Parathyroid adenoma (tissue), 2 donors: ENCODE measurements around the gene ALS2CL.

Experiments
- H2AFZ ChIP-seq: fragments of 300-600 bp; sonication (generic); one replicate; pipeline ENCODE4 v1.7.0; 2017; ENCODE audit warnings: antibody characterized with exemption, mild to moderate bottlenecking
- H3K27ac ChIP-seq: fragments of 300-600 bp; sonication (generic); one replicate; pipeline ENCODE4 v1.7.0; 2017
- H3K27me3 ChIP-seq: fragments of 300-600 bp; sonication (generic); one replicate; pipeline ENCODE4 v1.7.0; 2017; ENCODE audit warnings: low read length; ENCODE audit not compliant: control insufficient read depth, insufficient read depth
- H3K36me3 ChIP-seq: fragments of 300-600 bp; sonication (generic); one replicate; pipeline ENCODE4 v1.7.0; 2017; ENCODE audit warnings: low read length; ENCODE audit not compliant: control insufficient read depth, insufficient read depth
- H3K4me1 ChIP-seq: fragments of 300-600 bp; sonication (generic); one replicate; pipeline ENCODE4 v1.7.0; 2017; ENCODE audit warnings: control low read depth
- H3K4me2 ChIP-seq: fragments of 300-600 bp; sonication (generic); one replicate; pipeline ENCODE4 v1.7.0; 2017; ENCODE audit warnings: low read length
- H3K4me3 ChIP-seq: fragments of 300-600 bp; sonication (generic); one replicate; pipeline ENCODE4 v1.7.0; 2017; ENCODE audit warnings: low read depth, low read length
- H3K79me2 ChIP-seq: fragments of 300-600 bp; sonication (generic); one replicate; pipeline ENCODE4 v1.7.0; 2017; ENCODE audit warnings: control low read depth
- H3K9ac ChIP-seq: fragments of 300-600 bp; sonication (generic); one replicate; pipeline ENCODE4 v1.7.0; 2017; ENCODE audit warnings: mild to moderate bottlenecking
- H3K9me3 ChIP-seq: fragments of 300-600 bp; sonication (generic); one replicate; pipeline ENCODE4 v1.7.0; 2017; ENCODE audit warnings: low read length; ENCODE audit not compliant: control insufficient read depth
- TF ChIP-seq, protein P1 (sequence below): fragments of 300-600 bp; sonication (generic); IDR thresholded peaks from one replicate; pipeline ENCODE4 v1.7.0; 2017; ENCODE audit warnings: antibody characterized with exemption, mild to moderate bottlenecking
- donor health status: primary hyperparathyroidism.

The ALS2CL gene

DNA sequence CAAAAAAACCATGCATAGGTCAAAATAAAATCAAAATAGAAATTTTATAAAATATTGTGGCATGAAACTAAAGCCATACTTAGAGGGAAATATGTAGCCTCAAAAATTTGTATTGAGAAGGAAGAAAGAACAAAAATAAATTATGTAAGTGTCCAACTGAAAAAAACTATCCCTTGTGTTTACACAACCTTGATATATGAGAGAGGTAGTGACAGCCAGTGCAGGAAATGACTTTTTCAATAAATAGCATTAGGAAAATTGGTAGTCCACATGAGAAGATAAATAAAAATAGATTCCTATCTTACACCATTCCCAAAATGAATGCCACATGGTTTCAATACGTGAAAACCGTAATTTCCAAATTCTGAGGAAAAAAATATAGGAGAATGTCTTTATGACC lies 37.3 kb upstream of the ALS2CL start:
- Histone ChIP-seq H3K27ac (no peak overlapping the region), H3K4me2 (no peak overlapping the region)

DNA sequence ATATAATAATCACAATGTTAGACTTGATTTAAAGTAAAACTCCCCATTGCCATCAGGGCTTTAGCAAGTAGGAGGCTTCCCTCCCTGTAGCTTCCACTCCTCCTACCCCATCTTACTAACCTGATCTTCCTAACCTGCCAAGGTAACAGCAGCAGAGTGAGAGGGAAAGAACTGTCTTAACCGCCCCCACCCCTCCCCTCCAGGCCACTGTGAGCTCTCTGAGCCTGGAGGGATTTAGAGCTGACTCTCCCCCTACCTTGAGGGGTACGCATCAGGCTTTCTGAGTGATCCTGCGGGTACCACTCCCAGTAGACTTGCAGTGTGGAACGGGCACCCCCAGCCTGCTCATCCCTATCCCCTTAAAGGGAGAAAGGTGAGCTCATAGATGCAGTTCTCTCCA lies 35.6 kb upstream of the ALS2CL start:
- Histone ChIP-seq H3K79me2 (no peaks in the 10 kb centered on the region), H3K27me3 (no peaks in the 10 kb centered on the region), H3K4me2 (no peak overlapping the region), H3K4me1 (no peaks in the 10 kb centered on the region), H3K9ac (no peak overlapping the region), H3K36me3 (no peaks in the 10 kb centered on the region), H2AFZ (no peak overlapping the region), H3K9me3 (no peaks in the 10 kb centered on the region), H3K27ac (no peak overlapping the region), H3K4me3 (no peak overlapping the region)
- TF ChIP-seq, protein P1, sequence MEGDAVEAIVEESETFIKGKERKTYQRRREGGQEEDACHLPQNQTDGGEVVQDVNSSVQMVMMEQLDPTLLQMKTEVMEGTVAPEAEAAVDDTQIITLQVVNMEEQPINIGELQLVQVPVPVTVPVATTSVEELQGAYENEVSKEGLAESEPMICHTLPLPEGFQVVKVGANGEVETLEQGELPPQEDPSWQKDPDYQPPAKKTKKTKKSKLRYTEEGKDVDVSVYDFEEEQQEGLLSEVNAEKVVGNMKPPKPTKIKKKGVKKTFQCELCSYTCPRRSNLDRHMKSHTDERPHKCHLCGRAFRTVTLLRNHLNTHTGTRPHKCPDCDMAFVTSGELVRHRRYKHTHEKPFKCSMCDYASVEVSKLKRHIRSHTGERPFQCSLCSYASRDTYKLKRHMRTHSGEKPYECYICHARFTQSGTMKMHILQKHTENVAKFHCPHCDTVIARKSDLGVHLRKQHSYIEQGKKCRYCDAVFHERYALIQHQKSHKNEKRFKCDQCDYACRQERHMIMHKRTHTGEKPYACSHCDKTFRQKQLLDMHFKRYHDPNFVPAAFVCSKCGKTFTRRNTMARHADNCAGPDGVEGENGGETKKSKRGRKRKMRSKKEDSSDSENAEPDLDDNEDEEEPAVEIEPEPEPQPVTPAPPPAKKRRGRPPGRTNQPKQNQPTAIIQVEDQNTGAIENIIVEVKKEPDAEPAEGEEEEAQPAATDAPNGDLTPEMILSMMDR: no peak

More for the DNA sequence above, 37.3 kb upstream of the ALS2CL start:
- H3K36me3 ChIP-seq: no peaks in the 10 kb centered on the region
- no peak overlapping the region for H2AFZ ChIP-seq
- H3K27me3 ChIP-seq: no peaks in the 10 kb centered on the region
- no peak overlapping the region for H3K9ac ChIP-seq
- no peak overlapping the region for H3K4me3 ChIP-seq
- H3K4me1 ChIP-seq: no peaks in the 10 kb centered on the region
- no peaks in the 10 kb centered on the region for H3K9me3 ChIP-seq
- TF ChIP-seq, protein P1: no peak
- H3K79me2 ChIP-seq: no peaks in the 10 kb centered on the region

DNA sequence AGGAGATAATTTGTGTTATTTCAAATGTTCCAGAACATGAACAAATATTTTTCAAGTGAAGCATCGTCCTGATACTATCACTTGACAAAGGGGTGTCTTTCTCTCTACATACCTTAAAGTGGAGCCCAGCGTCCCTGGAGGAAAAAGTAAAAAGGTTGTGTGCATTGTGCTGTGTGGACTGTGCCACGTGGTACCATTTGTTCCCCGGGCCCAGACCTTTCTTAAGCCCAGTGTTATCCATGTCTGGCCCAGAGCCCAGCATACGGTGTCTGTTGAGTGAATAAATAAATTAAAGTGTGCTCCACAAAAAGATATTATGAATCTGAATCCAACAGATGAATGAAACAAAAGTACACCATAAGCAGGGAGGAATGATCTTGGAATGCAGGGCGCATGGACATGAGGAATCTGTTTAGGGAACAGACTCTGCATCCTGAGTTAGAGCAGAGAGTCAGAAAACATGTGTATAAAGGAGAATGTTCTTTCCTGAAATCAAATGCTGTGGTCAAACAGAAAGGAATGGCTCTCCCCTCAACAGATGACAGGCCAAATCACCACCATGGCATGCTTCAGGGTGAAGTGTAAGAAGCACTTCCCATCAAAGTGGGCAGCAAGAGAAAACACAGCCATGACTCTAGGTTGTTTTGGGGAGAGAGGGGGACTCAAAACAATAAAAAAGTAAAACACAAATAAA lies 32.3 kb upstream of the ALS2CL start:
- H3K36me3 ChIP-seq: no peaks in the 10 kb centered on the region
- H3K4me3 ChIP-seq: no peak overlapping the region
- no peak overlapping the region for H2AFZ ChIP-seq
- H3K9me3 ChIP-seq: no peaks in the 10 kb centered on the region
- H3K4me1 ChIP-seq: no peaks in the 10 kb centered on the region
- no peak overlapping the region for H3K9ac ChIP-seq
- TF ChIP-seq, protein P1: no peak
- no peaks in the 10 kb centered on the region for H3K27me3 ChIP-seq
- no peaks in the 10 kb centered on the region for H3K79me2 ChIP-seq
- H3K4me2 ChIP-seq: no peak overlapping the region
- H3K27ac ChIP-seq: no peak overlapping the region

DNA sequence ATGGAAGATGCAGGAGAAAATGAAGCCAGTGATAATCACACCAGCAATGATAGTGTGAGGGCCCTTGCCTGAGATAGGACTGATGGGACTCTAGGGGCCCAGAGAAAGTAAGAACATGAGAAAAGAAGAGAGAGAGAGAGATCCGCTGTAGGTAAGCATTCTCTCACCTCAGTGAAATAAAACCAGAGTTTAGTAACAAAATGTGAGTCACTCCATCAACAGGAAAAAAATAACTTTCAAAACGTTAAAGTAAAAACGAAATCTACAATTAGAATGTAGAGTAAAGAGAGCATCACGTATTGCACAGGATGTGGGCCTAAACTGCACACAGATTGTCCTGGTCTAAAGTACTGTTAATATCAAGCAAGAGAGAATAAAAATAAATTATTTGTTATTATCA lies 30.9 kb upstream of the ALS2CL start:
- H3K27me3 ChIP-seq: no peaks in the 10 kb centered on the region
- H3K79me2 ChIP-seq: no peaks in the 10 kb centered on the region
- H3K27ac ChIP-seq: no peak overlapping the region
- no peak overlapping the region for H3K4me2 ChIP-seq
- no peaks in the 10 kb centered on the region for H3K36me3 ChIP-seq
- H3K9ac ChIP-seq: no peak overlapping the region
- TF ChIP-seq, protein P1: no peak
- H3K9me3 ChIP-seq: no peaks in the 10 kb centered on the region
- H2AFZ ChIP-seq: no peak overlapping the region
- no peaks in the 10 kb centered on the region for H3K4me1 ChIP-seq
- H3K4me3 ChIP-seq: no peak overlapping the region

DNA sequence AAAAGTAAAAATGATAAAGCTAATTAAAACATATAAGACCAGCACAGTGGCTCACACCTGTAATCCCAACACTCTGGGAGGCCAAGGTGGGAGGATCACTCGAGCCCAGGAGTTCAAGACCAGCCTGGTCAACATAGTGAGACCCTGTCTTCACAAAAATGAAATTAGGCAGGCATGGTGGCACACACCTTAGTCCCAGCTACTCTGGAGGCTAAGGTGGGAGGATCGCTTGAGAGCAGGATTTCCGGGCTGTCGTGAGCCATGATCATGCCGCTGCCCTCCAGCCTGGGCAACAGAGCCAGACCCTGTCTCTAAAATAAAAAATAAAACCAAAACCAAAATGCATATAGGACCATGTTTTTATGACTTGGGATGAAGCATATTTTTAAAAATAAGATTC lies 29.0 kb upstream of the ALS2CL start:
- no peak overlapping the region for H2AFZ ChIP-seq
- no peaks in the 10 kb centered on the region for H3K4me1 ChIP-seq
- no peak overlapping the region for H3K4me2 ChIP-seq
- TF ChIP-seq, protein P1: no peak
- H3K9me3 ChIP-seq: no peaks in the 10 kb centered on the region
- H3K36me3 ChIP-seq: no peaks in the 10 kb centered on the region
- no peaks in the 10 kb centered on the region for H3K79me2 ChIP-seq
- no peak overlapping the region for H3K4me3 ChIP-seq
- no peak overlapping the region for H3K27ac ChIP-seq
- no peak overlapping the region for H3K9ac ChIP-seq
- H3K27me3 ChIP-seq: no peaks in the 10 kb centered on the region
